DND-41 (cell line): ENCODE data around the gene AKT1.
A peak's percentile ranks its signal among the peaks of the same experiment; 100 is the strongest.

Experiments used
- ATAC-seq: fragments of 200-7000 bp; cut with Tn5 transposase; 3 replicates; pipeline ENCODE4 v1.9.1; 2021; ENCODE audit warnings: low read depth; ENCODE audit not compliant: insufficient read depth
- DNase-seq: peaks from one replicate; pipeline ENCODE4 v3.0.0-alpha.2; 2020
- H2AFZ ChIP-seq: 2 replicates; pipeline ENCODE4 v1.6.0; 2012; ENCODE audit warnings: low read depth, low read length
- H3K27ac ChIP-seq: 2 replicates; pipeline ENCODE4 v1.5.1; 2012; ENCODE audit warnings: low read length, inconsistent platforms
- H3K27me3 ChIP-seq: fragments of 200-600 bp; sonication (generic); 2 replicates; pipeline ENCODE4 v1.6.0; 2012; ENCODE audit warnings: low read length, mild to moderate bottlenecking, inconsistent platforms; ENCODE audit not compliant: insufficient read depth, poor library complexity
- H3K36me3 ChIP-seq: 2 replicates; pipeline ENCODE4 v1.5.1; 2012; ENCODE audit warnings: low read length, inconsistent platforms; ENCODE audit not compliant: insufficient read depth
- H3K4me1 ChIP-seq: 2 replicates; pipeline ENCODE4 v1.5.1; 2012; ENCODE audit warnings: mild to moderate bottlenecking, low read length; ENCODE audit not compliant: insufficient read depth
- H3K4me2 ChIP-seq: 2 replicates; pipeline ENCODE4 v1.6.0; 2012; ENCODE audit warnings: mild to moderate bottlenecking, moderate library complexity, low read length, inconsistent platforms; ENCODE audit not compliant: insufficient read depth
- H3K4me3 ChIP-seq, 2 experiments: fragments of 200-600 bp in 1 of 2; shearing (Covaris generic) in 1 of 2; 2 replicates each; pipeline ENCODE4 v1.5.1; 2012 to 2016; ENCODE audit warnings: inconsistent platforms in 2 of 2, low read length in 2 of 2, mild to moderate bottlenecking in 2 of 2, low read depth in 1 of 2, moderate library complexity in 1 of 2
- H3K79me2 ChIP-seq: 2 replicates; pipeline ENCODE4 v1.6.0; 2012; ENCODE audit warnings: low read length, inconsistent platforms; ENCODE audit not compliant: insufficient read depth
- H3K9ac ChIP-seq: 2 replicates; pipeline ENCODE4 v1.6.0; 2012; ENCODE audit warnings: low read depth, mild to moderate bottlenecking, inconsistent platforms, low read length, moderate library complexity
- H3K9me3 ChIP-seq: 2 replicates; pipeline ENCODE4 v1.5.1; 2012; ENCODE audit warnings: low read length, moderate library complexity, mild to moderate bottlenecking, inconsistent platforms; ENCODE audit not compliant: insufficient read depth, severe bottlenecking
- H4K20me1 ChIP-seq: 2 replicates; pipeline ENCODE4 v1.6.0; 2012; ENCODE audit warnings: low read length; ENCODE audit not compliant: insufficient read depth
- EZH2 ChIP-seq: IDR thresholded peaks from 3 replicates; pipeline ENCODE4 v1.6.1; 2012; ENCODE audit warnings: borderline replicate concordance, low read depth, mild to moderate bottlenecking, moderate library complexity, low read length, inconsistent platforms; ENCODE audit not compliant: severe bottlenecking
- TF ChIP-seq, protein P1 (sequence below): IDR thresholded peaks from 2 replicates; pipeline ENCODE4 v1.5.1; 2012; ENCODE audit warnings: borderline replicate concordance, low read length, moderate library complexity, mild to moderate bottlenecking; ENCODE audit not compliant: poor library complexity, severe bottlenecking; ENCODE audit errors: extremely low read depth

Gene AKT1

DNA sequence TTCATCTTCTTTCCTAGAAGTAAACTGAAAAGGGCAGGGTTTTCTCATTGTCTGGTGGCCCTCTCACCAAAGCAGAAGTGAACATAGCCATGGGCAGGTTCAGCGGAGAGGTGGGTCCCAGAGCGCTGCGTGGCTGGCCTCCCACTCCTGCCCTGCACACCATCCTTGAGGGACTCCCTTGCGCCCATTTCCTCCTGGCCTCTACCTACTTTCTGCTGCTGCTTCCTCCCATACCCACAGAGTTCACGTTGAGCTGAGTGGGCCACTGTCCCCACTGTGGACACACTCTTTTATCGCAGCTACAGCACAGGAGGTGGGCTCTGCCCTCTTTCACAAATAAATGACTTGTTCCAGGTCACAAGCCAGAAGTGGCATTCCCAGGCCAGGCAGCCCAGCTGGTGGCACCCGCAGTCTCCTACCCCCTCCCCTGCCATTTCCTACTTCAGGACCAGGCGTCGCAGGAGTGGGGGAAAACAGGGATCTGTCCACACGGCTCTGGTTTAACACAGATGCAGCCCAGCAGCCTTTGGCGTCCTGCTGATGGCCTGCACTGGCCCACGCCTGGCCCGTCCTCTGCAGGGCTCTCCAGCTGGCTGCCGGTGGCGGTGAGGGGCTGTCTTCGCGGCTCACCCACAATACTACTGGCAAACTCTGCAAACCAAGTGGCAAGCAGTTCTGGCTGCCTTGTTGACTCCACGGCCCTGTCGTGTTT, 37.7 kb downstream of the AKT1 start:
- peaks cover 77% of the 10 kb centered on the region for H3K36me3 ChIP-seq
- H3K27ac ChIP-seq = peak overlapping the region; percentile 72
- no peaks in the 10 kb centered on the region for H3K9me3 ChIP-seq
- no peaks in the 10 kb centered on the region for H3K27me3 ChIP-seq
- no peak overlapping the region for H3K4me3 ChIP-seq
- peak overlapping the region; percentile 86; the same call in 1 of the 2 replicates for H3K4me2 ChIP-seq
- no peak for TF ChIP-seq EZH2
- TF ChIP-seq, protein P1, sequence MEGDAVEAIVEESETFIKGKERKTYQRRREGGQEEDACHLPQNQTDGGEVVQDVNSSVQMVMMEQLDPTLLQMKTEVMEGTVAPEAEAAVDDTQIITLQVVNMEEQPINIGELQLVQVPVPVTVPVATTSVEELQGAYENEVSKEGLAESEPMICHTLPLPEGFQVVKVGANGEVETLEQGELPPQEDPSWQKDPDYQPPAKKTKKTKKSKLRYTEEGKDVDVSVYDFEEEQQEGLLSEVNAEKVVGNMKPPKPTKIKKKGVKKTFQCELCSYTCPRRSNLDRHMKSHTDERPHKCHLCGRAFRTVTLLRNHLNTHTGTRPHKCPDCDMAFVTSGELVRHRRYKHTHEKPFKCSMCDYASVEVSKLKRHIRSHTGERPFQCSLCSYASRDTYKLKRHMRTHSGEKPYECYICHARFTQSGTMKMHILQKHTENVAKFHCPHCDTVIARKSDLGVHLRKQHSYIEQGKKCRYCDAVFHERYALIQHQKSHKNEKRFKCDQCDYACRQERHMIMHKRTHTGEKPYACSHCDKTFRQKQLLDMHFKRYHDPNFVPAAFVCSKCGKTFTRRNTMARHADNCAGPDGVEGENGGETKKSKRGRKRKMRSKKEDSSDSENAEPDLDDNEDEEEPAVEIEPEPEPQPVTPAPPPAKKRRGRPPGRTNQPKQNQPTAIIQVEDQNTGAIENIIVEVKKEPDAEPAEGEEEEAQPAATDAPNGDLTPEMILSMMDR = no peak
- peaks cover 72% of the 10 kb centered on the region for H3K79me2 ChIP-seq
- peak overlapping the region; percentile 35 for H3K9ac ChIP-seq
- no peak for DNase-seq
- no peak for ATAC-seq
- peaks cover 45% of the 10 kb centered on the region for H3K4me1 ChIP-seq
- no peak overlapping the region for H2AFZ ChIP-seq
- peaks cover 79% of the 10 kb centered on the region for H4K20me1 ChIP-seq

DNA sequence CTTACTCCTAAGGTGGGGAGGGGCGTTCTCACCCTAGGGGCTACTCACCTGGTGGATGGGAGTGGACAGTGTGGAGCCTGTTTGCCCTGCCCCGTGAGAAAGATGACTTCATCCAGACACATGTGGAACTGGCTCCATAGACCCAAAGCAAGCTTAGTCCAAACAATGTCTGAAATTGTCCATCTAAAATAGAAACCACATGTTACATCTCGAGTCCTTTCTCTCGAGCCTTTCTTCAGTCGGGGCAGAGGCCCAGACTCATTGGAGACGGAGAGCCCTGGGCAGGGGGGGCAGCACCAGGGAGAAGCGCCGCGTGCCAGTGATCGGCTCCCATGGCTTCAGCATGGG, 38.3 kb downstream of the AKT1 start:
- ATAC-seq (no peak), DNase-seq (no peak)
- Histone ChIP-seq H3K4me2 (peak overlapping the region; percentile 86), H3K27ac (peak overlapping the region; percentile 72), H3K9me3 (no peaks in the 10 kb centered on the region), H3K4me1 (peaks cover 47% of the 10 kb centered on the region), H4K20me1 (peaks cover 79% of the 10 kb centered on the region), H3K36me3 (peaks cover 77% of the 10 kb centered on the region), H3K27me3 (no peaks in the 10 kb centered on the region), H3K4me3 (no peak overlapping the region), H2AFZ (no peak overlapping the region), H3K79me2 (peaks cover 72% of the 10 kb centered on the region), H3K9ac (peak overlapping the region; percentile 35)
- TF ChIP-seq, protein P1 = no peak
- TF ChIP-seq EZH2 = no peak

DNA sequence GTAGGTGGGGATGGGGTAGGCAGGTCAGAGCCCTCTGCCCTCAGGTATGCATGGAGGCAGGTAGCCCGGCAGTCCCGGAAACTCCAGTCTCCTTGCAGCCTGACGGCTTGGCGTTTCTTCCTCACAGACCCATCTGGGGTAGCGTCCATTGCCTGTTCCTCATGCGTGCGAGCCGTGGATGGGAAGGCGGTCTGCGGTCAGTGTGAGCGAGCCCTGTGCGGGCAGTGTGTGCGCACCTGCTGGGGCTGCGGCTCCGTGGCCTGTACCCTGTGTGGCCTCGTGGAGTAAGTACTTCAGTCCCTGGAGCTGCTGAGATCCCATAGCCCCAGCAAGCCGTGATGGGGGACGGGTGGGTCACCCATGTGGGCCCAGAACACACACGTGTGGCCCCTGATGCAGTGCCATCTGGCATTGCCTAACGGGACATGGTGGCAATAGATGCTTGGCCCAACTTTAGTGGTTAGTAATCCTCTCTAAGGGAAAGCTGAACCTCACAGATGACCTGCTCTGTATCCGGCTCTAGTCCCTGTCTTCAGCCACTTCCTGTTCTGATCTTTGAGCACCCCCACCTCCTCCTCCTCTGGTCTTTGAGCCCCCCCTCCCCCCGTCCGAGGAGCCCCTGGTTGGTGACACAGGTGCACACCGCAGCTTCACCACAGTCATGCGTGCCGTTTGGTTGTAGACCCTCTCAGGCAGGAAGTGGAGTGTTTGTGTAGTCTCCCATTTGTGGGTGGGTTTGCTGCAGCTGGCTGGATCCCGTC, 38.9 kb downstream of the AKT1 start:
- peaks cover 74% of the 10 kb centered on the region for H3K36me3 ChIP-seq
- H2AFZ ChIP-seq = no peak overlapping the region
- H3K4me3 ChIP-seq = 0 out of 4 replicates have a peak overlapping the region, but pooled peaks of 1 of the 2 experiments have one; percentile 33
- no peaks in the 10 kb centered on the region for H3K9me3 ChIP-seq
- TF ChIP-seq, protein P1 = no peak
- TF ChIP-seq EZH2 = no peak
- H4K20me1 ChIP-seq = peaks cover 79% of the 10 kb centered on the region
- peaks cover 75% of the 10 kb centered on the region for H3K79me2 ChIP-seq
- DNase-seq (peak; percentile 82), ATAC-seq (peak; percentile 18)
- H3K27me3 ChIP-seq = no peaks in the 10 kb centered on the region
- peaks cover 53% of the 10 kb centered on the region for H3K4me1 ChIP-seq
- peak overlapping the region; percentile 35 for H3K9ac ChIP-seq
- peak overlapping the region; percentile 86 for H3K4me2 ChIP-seq
- H3K27ac ChIP-seq = peak overlapping the region; percentile 72
